ENCODE results near the gene SLC26A6.

GRCh38 chr3:48596676-48597407 is 38.4 kb downstream of the SLC26A6 start:
- TF ChIP-seq POLR2A (IDR thresholded peaks at IDR 0.05; ENCODE audit: low read length) (no peak), GATA1 (IDR thresholded peaks at IDR 0.05; ENCODE audit: low read depth, low read length) (no peak)

Data from erythroblast (primary cell).